ENCODE results near the gene CHCHD2. TPM values are rescaled to one million over a fixed set of nuclear protein-coding genes. Genes with fewer than 3 reads are reported as not detected.
"Not testable (repeated sequence)": the region's sequence is repeated elsewhere in the genome, so short reads cannot be mapped to it uniquely, and the experiment has no call there.

CHCHD2 gene
- total RNA-seq, 1 donor from 2014 or later = 318 TPM

DNA sequence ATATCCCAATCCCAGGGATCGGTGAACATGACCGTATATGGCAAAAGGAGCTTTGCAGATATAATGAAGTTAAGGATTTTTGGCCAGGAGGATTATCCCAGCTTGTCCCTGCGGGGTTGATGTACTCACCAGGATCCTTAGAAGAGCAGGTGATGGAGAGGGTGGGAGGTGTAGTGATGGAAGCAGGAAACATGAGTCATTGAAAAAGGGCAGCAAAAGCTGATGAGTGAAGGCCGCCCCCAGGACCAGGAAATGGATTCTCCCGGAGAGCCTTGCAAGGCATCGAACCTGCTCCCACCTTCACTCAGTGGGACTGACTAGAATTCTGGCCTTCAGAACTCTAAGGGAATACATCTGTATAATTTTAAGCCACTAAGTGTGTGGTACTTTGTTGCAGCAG lies 15.2 kb upstream of the CHCHD2 start:
- Mint-ChIP-seq H3K27ac (ENCODE audit: unreplicated experiment) (no peak overlapping the region), H3K4me1 (no peaks in the 10 kb centered on the region), H3K9me3 (peaks cover 10% of the 10 kb centered on the region), H3K36me3 (ENCODE audit: low read depth) (peaks cover 3% of the 10 kb centered on the region), H3K27me3 (ENCODE audit: low read depth) (no peaks in the 10 kb centered on the region), H3K4me3 (no peak overlapping the region)
- DNase-seq (ENCODE audit: low read depth, low spot score) = no peak
- no peak for TF ChIP-seq CTCF (conservative IDR thresholded peaks at IDR 0.05)

DNA sequence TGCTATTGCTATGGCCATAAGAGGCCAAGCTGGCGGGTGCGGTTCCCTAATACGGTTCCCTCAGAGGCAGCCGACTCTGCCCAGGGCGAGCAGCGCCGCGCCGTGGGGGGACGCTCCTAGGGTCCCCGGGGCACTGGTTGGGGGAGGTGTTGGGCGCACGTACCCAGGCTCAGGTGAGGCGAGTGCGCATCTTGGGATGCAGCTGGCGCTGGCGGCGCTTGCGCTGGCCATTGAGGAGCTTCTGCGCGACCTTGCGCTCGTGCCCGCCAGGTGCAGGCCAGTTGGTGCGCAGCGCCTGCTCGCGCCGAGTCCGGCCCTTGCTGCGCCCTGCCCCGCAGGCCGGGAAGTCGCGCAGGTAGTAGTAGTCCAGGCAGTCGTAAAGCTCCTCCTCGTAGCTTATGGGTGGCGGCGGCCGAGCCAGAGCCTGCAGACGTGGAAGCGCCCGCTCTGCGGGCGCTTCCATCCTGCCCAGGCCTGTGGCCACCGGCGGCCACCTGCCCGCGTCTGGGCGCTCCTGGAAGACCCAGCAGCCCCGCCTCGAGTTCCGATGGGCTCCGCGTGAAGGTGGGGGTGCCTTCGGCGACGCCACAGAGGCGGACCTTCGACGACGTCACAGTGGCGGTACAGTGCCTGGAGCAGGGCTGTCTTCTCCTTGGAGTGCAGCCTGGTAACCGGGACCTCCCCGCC lies 9.7 kb upstream of the CHCHD2 start, which contains the start of gene NUPR2:
Gene NUPR2 (minus strand): TSS at position 566 of the 687 bp plus-strand sequence. CDS start 103 bp downstream, at position 463.
- no peak within 1 kb of the TSS for H3K27ac Mint-ChIP-seq (ENCODE audit: unreplicated experiment)
- H3K27me3 Mint-ChIP-seq (ENCODE audit: low read depth) = no peaks in the 10 kb centered on the region
- H3K4me3 Mint-ChIP-seq = no peak within 1 kb of the TSS
- H3K36me3 Mint-ChIP-seq (ENCODE audit: low read depth) = peaks cover 3% of the 10 kb centered on the region
- TF ChIP-seq CTCF (conservative IDR thresholded peaks at IDR 0.05) = no peak
- no peaks in the 10 kb centered on the region for H3K4me1 Mint-ChIP-seq
- peaks cover 8% of the 10 kb centered on the region for H3K9me3 Mint-ChIP-seq
- DNase-seq (ENCODE audit: low read depth, low spot score) = no peak

DNA sequence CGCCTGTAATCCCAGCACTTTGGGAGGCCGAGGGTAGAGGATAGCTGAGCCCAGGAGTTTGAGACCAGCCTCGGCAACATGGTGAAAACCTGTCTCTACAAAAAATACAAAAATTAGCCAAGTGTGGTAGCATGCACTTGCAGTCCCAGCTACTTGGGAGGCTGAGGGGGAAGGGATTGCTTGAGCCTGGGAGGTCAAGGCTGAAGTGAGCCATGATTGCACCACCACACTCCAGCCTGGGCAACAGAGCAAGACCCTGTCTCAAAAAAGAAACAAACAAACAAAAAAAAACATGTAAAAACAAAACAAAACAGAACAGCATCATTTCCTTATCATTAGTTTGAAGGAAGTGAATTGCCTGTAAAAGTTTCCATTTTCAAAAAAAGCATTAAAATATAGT lies 6.0 kb upstream of the CHCHD2 start:
- H3K4me1 Mint-ChIP-seq; H3K9me3 Mint-ChIP-seq; DNase-seq (ENCODE audit: low read depth, low spot score); H3K4me3 Mint-ChIP-seq; H3K27ac Mint-ChIP-seq (ENCODE audit: unreplicated experiment); H3K36me3 Mint-ChIP-seq (ENCODE audit: low read depth): not testable (repeated sequence)
- H3K27me3 Mint-ChIP-seq (ENCODE audit: low read depth) = peaks cover 14% of the 10 kb centered on the region

- H3K27ac Mint-ChIP-seq (ENCODE audit: unreplicated experiment) = no peak overlapping the region
- H3K4me1 Mint-ChIP-seq = peaks cover 14% of the 10 kb centered on the region
- H3K4me3 Mint-ChIP-seq = no peak overlapping the region
- no peak for TF ChIP-seq CTCF (conservative IDR thresholded peaks at IDR 0.05)
- DNase-seq (ENCODE audit: low read depth, low spot score) = no peak
- H3K27me3 Mint-ChIP-seq (ENCODE audit: low read depth) = peaks cover 21% of the 10 kb centered on the region
- peaks cover 12% of the 10 kb centered on the region for H3K36me3 Mint-ChIP-seq (ENCODE audit: low read depth)
- peaks cover 5% of the 10 kb centered on the region for H3K9me3 Mint-ChIP-seq
Observed at GRCh38 chr7:56110611-56111010, 4.3 kb upstream of the CHCHD2 start.

DNA sequence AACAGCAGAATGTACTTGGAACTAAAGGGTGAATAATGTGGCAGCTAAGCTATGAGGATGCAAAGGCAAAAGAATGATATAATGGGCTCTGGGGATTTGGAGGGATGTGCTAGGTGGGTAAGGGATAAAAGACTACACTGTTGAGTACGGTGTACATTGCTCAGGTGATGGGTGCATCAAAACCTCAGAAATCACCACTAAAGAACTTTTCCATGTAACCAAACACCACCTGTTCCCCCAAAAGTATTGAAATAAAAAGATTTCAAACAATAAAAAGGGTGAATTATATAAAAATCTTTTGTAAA lies 1.6 kb upstream of the CHCHD2 start:
- Mint-ChIP-seq H3K36me3 (ENCODE audit: low read depth) (peaks cover 16% of the 10 kb centered on the region), H3K27ac (ENCODE audit: unreplicated experiment) (no peak overlapping the region), H3K4me3 (peak overlapping the region; percentile 47), H3K9me3 (peaks cover 3% of the 10 kb centered on the region), H3K27me3 (ENCODE audit: low read depth) (peaks cover 21% of the 10 kb centered on the region), H3K4me1 (peaks cover 20% of the 10 kb centered on the region)
- DNase-seq (ENCODE audit: low read depth, low spot score) = no peak
- no peak for TF ChIP-seq CTCF (conservative IDR thresholded peaks at IDR 0.05)

- peaks cover 20% of the 10 kb centered on the region for H3K4me1 Mint-ChIP-seq
- peak overlapping the region; percentile 96 for H3K27ac Mint-ChIP-seq (ENCODE audit: unreplicated experiment)
- TF ChIP-seq CTCF (conservative IDR thresholded peaks at IDR 0.05) = no peak
- peaks cover 21% of the 10 kb centered on the region for H3K27me3 Mint-ChIP-seq (ENCODE audit: low read depth)
- peaks cover 3% of the 10 kb centered on the region for H3K9me3 Mint-ChIP-seq
- H3K4me3 Mint-ChIP-seq = peak overlapping the region; percentile 97
- peaks cover 21% of the 10 kb centered on the region for H3K36me3 Mint-ChIP-seq (ENCODE audit: low read depth)
- no peak for DNase-seq (ENCODE audit: low read depth, low spot score)
Observed at GRCh38 chr7:56105508-56105907, 768 bp downstream of the CHCHD2 start.

- not testable (repeated sequence) for H3K4me3 Mint-ChIP-seq; DNase-seq (ENCODE audit: low read depth, low spot score); H3K9me3 Mint-ChIP-seq; H3K27ac Mint-ChIP-seq (ENCODE audit: unreplicated experiment)
- Mint-ChIP-seq H3K27me3 (ENCODE audit: low read depth) (peaks cover 15% of the 10 kb centered on the region), H3K36me3 (ENCODE audit: low read depth) (peaks cover 21% of the 10 kb centered on the region), H3K4me1 (peaks cover 20% of the 10 kb centered on the region)
Observed at GRCh38 chr7:56104138-56104537, 2.1 kb downstream of the CHCHD2 start.
